H9 (cell line): Measurements from ENCODE around the gene CCDC28A. TPM values are rescaled to one million over a fixed set of nuclear protein-coding genes. Genes with fewer than 3 reads are reported as not detected.

Source experiments
- DNase-seq: peaks from one replicate; pipeline ENCODE4 v3.0.0-alpha.2; 2017
- H2AFZ ChIP-seq: one replicate; pipeline ENCODE4 v1.6.1; 2013; ENCODE audit warnings: mild to moderate bottlenecking, low read length, control low read depth, moderate library complexity
- H2AK5ac ChIP-seq: 2 replicates; pipeline ENCODE4 v1.6.1; 2013; ENCODE audit warnings: low read length, control low read depth, mixed read lengths; ENCODE audit not compliant: insufficient read length
- H2BK120ac ChIP-seq: one replicate; pipeline ENCODE4 v1.6.1; 2013; ENCODE audit warnings: low read depth, mild to moderate bottlenecking, low read length, control low read depth, inconsistent platforms; ENCODE audit not compliant: poor library complexity, severe bottlenecking
- H2BK12ac ChIP-seq: 2 replicates; pipeline ENCODE4 v1.6.1; 2013; ENCODE audit warnings: low read length, control low read depth, mixed read lengths, low read depth; ENCODE audit not compliant: insufficient read length
- H2BK15ac ChIP-seq: 2 replicates; pipeline ENCODE4 v1.6.1; 2013; ENCODE audit warnings: low read depth, low read length, control low read depth
- H2BK20ac ChIP-seq: one replicate; pipeline ENCODE4 v1.6.1; 2013; ENCODE audit warnings: low read depth, mild to moderate bottlenecking, low read length, control low read depth, inconsistent platforms; ENCODE audit not compliant: poor library complexity, severe bottlenecking
- H2BK5ac ChIP-seq: 2 replicates; pipeline ENCODE4 v1.6.1; 2013; ENCODE audit warnings: low read length, control low read depth, mixed read lengths; ENCODE audit not compliant: insufficient read length
- H3K14ac ChIP-seq: 2 replicates; pipeline ENCODE4 v1.6.1; 2013; ENCODE audit warnings: low read length, control low read depth; ENCODE audit not compliant: insufficient read depth
- H3K18ac ChIP-seq: 2 replicates; pipeline ENCODE4 v1.6.1; 2013; ENCODE audit warnings: low read depth, mild to moderate bottlenecking, mixed read lengths, low read length, control low read depth; ENCODE audit not compliant: insufficient read length
- H3K23ac ChIP-seq: 2 replicates; pipeline ENCODE4 v1.6.1; 2013; ENCODE audit warnings: low read length, control low read depth, mixed read lengths, low read depth; ENCODE audit not compliant: insufficient read length
- H3K23me2 ChIP-seq: 2 replicates; pipeline ENCODE4 v1.6.1; 2013; ENCODE audit warnings: low read depth, mild to moderate bottlenecking, mixed read lengths, low read length, control low read depth; ENCODE audit not compliant: insufficient read length, poor library complexity, severe bottlenecking
- H3K27ac ChIP-seq: 2 replicates; pipeline ENCODE4 v1.5.1; 2013; ENCODE audit warnings: low read length, control low read depth, mixed read lengths, low read depth; ENCODE audit not compliant: insufficient read length
- H3K27me3 ChIP-seq: 2 replicates; pipeline ENCODE4 v1.6.1; 2013; ENCODE audit warnings: low read length, control low read depth, inconsistent platforms; ENCODE audit not compliant: insufficient read depth
- H3K4ac ChIP-seq: 2 replicates; pipeline ENCODE4 v1.6.1; 2013; ENCODE audit warnings: low read depth, mild to moderate bottlenecking, control low read depth, inconsistent platforms, low read length, moderate library complexity
- H3K4me1 ChIP-seq: 2 replicates; pipeline ENCODE4 v1.6.1; 2013; ENCODE audit warnings: low read length, control low read depth, inconsistent platforms; ENCODE audit not compliant: insufficient read depth
- H3K4me2 ChIP-seq: 2 replicates; pipeline ENCODE4 v1.6.1; 2013; ENCODE audit warnings: low read length, control low read depth, mixed read lengths; ENCODE audit not compliant: insufficient read length, insufficient read depth
- H3K56ac ChIP-seq: 2 replicates; pipeline ENCODE4 v1.6.1; 2013; ENCODE audit warnings: low read depth, mild to moderate bottlenecking, mixed read lengths, low read length, control low read depth; ENCODE audit not compliant: insufficient read length
- H3K79me1 ChIP-seq: 2 replicates; pipeline ENCODE4 v1.6.1; 2013; ENCODE audit warnings: low read depth, mild to moderate bottlenecking, moderate library complexity, low read length, control low read depth, inconsistent platforms; ENCODE audit not compliant: insufficient read depth, poor library complexity, severe bottlenecking
- H3K79me2 ChIP-seq: 2 replicates; pipeline ENCODE4 v1.6.1; 2013; ENCODE audit warnings: low read length, control low read depth, inconsistent platforms; ENCODE audit not compliant: insufficient read depth
- H3K9ac ChIP-seq: 2 replicates; pipeline ENCODE4 v1.6.1; 2013; ENCODE audit warnings: low read length, control low read depth, mixed read lengths; ENCODE audit not compliant: insufficient read length; ENCODE audit errors: extremely low read depth
- H3K9me3 ChIP-seq: one replicate; pipeline ENCODE4 v1.6.1; 2013; ENCODE audit warnings: low read depth, low read length, inconsistent platforms; ENCODE audit not compliant: control insufficient read depth
- H3T11ph ChIP-seq: one replicate; pipeline ENCODE4 v1.6.1; 2013; ENCODE audit warnings: mild to moderate bottlenecking, low read length, control low read depth, inconsistent platforms
- H4K20me1 ChIP-seq: one replicate; pipeline ENCODE4 v1.6.1; 2013; ENCODE audit not compliant: control insufficient read depth, insufficient read length, insufficient read depth
- H4K5ac ChIP-seq: 2 replicates; pipeline ENCODE4 v1.6.1; 2013; ENCODE audit warnings: low read depth, mild to moderate bottlenecking, mixed read lengths, low read length, control low read depth; ENCODE audit not compliant: insufficient read length
- H4K8ac ChIP-seq: replicated peaks from 2 replicates; pipeline ENCODE4 v1.6.1; 2013; ENCODE audit warnings: low read length, control low read depth, mixed read lengths, low read depth; ENCODE audit not compliant: insufficient read length
- H4K91ac ChIP-seq: 2 replicates; pipeline ENCODE4 v1.6.1; 2013; ENCODE audit warnings: low read depth, mild to moderate bottlenecking, moderate library complexity, mixed read lengths, low read length, control low read depth; ENCODE audit not compliant: insufficient read length
- H3K27ac Mint-ChIP-seq, 3 experiments: 2 replicates in 2 of 3; 3 replicates in 1 of 3; pipeline ENCODE4 v1.8.0; 2020 to 2021; ENCODE audit warnings: mixed read lengths in 3 of 3, mild to moderate bottlenecking in 1 of 3, moderate library complexity in 1 of 3
- H3K27me3 Mint-ChIP-seq: 2 replicates; pipeline ENCODE4 v1.8.0; 2021; ENCODE audit warnings: low read depth, mild to moderate bottlenecking, moderate library complexity, mixed read lengths
- H3K36me3 Mint-ChIP-seq, 3 experiments: 2 replicates in 2 of 3; 3 replicates in 1 of 3; pipeline ENCODE4 v1.8.0; 2020 to 2021; ENCODE audit warnings: low read depth in 3 of 3, mixed read lengths in 3 of 3; ENCODE audit not compliant: insufficient read depth in 1 of 3
- H3K4me1 Mint-ChIP-seq, 2 experiments: 2 replicates each; pipeline ENCODE4 v1.8.0; 2020; ENCODE audit warnings: mixed read lengths in 2 of 2
- H3K4me3 Mint-ChIP-seq, 2 experiments: 2 replicates in 1 of 2; 3 replicates in 1 of 2; pipeline ENCODE4 v1.8.0; 2020 to 2021; ENCODE audit warnings: mild to moderate bottlenecking in 2 of 2, mixed read lengths in 2 of 2, moderate library complexity in 1 of 2
- H3K9me3 Mint-ChIP-seq, 2 experiments: 2 replicates in 1 of 2; 3 replicates in 1 of 2; pipeline ENCODE4 v1.8.0; 2020; ENCODE audit warnings: mild to moderate bottlenecking in 2 of 2, mixed read lengths in 2 of 2, moderate library complexity in 1 of 2
- WGBS: extraction: QIAGEN DNeasy Blood & Tissue Kit; methylation state at CpG from one replicate; pipeline ENCODE4 v1.1.7; 2013; ENCODE audit warnings: missing lambda C conversion rate, low lambda C conversion rate, mixed read lengths; ENCODE audit not compliant: insufficient read length; ENCODE audit errors: extremely low coverage; 5-methylcytosine and 5-hydroxymethylcytosine counted together
- total RNA-seq: library from RNA; stranded (reverse); gene quantifications from 2 replicates; pipeline ENCODE4 v1.2.1, GENCODE V29; 2021
- TF ChIP-seq, protein P1 (sequence below): fragments of 200-600 bp; sonication (generic); conservative IDR thresholded peaks from 3 replicates; pipeline ENCODE4 v1.8.0; 2021; ENCODE audit warnings: antibody characterized with exemption, mild to moderate bottlenecking

Gene CCDC28A
- total RNA-seq, 1 experiment from 2014 or later: 12.9 TPM

DNA sequence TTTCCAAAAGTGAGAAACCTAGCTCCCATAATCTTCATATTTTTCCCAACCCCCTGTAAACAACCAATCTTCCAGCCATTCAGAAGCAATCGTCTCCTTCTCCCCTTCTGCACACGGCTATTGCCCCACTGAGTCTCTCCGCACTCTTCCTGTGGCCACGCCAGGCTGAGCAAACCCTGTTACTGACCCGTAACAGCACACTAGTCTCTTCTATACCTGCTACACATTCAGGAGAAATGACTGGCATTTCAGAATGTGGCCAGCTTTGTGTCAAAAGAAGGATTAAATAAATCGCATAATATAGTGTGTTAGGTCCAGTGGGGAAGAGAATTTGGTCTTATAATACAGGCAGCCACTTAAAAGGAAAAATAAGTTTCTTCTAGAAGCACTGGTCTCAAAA lies 63.7 kb downstream of the CCDC28A start:
- Mint-ChIP-seq H3K4me1 (no peaks in the 10 kb centered on the region), H3K27me3 (no peaks in the 10 kb centered on the region), H3K9me3 (peaks cover 0 to 2% of the 10 kb centered on the region in 2 experiments; a peak in 1 of 5 replicates), H3K36me3 (no peaks in the 10 kb centered on the region), H3K4me3 (no peak overlapping the region), H3K27ac (peak overlapping the region in 1 of 3 experiments; percentile 49; a peak in 2 of 7 replicates)
- Histone ChIP-seq H3K56ac (no peak overlapping the region), H3K27ac (no peak overlapping the region), H4K5ac (no peak overlapping the region), H2BK20ac (no peak overlapping the region), H3K9me3 (no peaks in the 10 kb centered on the region), H3K23ac (no peak overlapping the region), H2AK5ac (no peak overlapping the region), H3K18ac (no peak overlapping the region), H3K9ac (no peak overlapping the region), H2BK120ac (no peak overlapping the region), H2AFZ (no peak overlapping the region), H3T11ph (no peak overlapping the region), H3K23me2 (no peaks in the 10 kb centered on the region), H3K14ac (no peak overlapping the region), H4K8ac (no peak overlapping the region), H3K79me1 (no peaks in the 10 kb centered on the region), H3K4me2 (no peak overlapping the region), H2BK5ac (no peak overlapping the region), H3K27me3 (no peaks in the 10 kb centered on the region), H3K79me2 (no peaks in the 10 kb centered on the region), H2BK15ac (no peak overlapping the region), H3K4ac (no peak overlapping the region), H2BK12ac (no peak overlapping the region), H4K91ac (no peak overlapping the region), H4K20me1 (no peaks in the 10 kb centered on the region), H3K4me1 (no peaks in the 10 kb centered on the region)
- no peak for DNase-seq
- TF ChIP-seq, protein P1, sequence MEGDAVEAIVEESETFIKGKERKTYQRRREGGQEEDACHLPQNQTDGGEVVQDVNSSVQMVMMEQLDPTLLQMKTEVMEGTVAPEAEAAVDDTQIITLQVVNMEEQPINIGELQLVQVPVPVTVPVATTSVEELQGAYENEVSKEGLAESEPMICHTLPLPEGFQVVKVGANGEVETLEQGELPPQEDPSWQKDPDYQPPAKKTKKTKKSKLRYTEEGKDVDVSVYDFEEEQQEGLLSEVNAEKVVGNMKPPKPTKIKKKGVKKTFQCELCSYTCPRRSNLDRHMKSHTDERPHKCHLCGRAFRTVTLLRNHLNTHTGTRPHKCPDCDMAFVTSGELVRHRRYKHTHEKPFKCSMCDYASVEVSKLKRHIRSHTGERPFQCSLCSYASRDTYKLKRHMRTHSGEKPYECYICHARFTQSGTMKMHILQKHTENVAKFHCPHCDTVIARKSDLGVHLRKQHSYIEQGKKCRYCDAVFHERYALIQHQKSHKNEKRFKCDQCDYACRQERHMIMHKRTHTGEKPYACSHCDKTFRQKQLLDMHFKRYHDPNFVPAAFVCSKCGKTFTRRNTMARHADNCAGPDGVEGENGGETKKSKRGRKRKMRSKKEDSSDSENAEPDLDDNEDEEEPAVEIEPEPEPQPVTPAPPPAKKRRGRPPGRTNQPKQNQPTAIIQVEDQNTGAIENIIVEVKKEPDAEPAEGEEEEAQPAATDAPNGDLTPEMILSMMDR: no peak
- WGBS: no CpG with 5 or more reads among the region's 6 CpGs

Other genes starting within 250 kb of the CCDC28A start
- gene ECT2L, start 22.3 kb downstream of the CCDC28A start, total RNA-seq: not detected in 2 replicates
- gene REPS1, start 214.5 kb downstream of the CCDC28A start, total RNA-seq: 68.3 and 74.4 TPM in 2 replicates